OCI-LY1 (cell line): ENCODE results near the gene ZNF586.

ENCODE experiments used
- EZH2 ChIP-seq: fragments of 200-600 bp; sonication (generic), shearing (Covaris generic); IDR thresholded peaks from 2 replicates; pipeline ENCODE4 v1.8.0; 2017; ENCODE audit warnings: borderline replicate concordance, mixed run types, mild to moderate bottlenecking, antibody characterized with exemption, low read length, moderate library complexity, mixed read lengths
- TF ChIP-seq, protein P1 (sequence below): fragments of 200-600 bp; sonication (generic), shearing (Covaris generic); IDR thresholded peaks from 2 replicates; pipeline ENCODE4 v1.5.1; 2017; ENCODE audit warnings: mild to moderate bottlenecking, antibody characterized with exemption, low read length, moderate library complexity, mixed read lengths

DNA sequence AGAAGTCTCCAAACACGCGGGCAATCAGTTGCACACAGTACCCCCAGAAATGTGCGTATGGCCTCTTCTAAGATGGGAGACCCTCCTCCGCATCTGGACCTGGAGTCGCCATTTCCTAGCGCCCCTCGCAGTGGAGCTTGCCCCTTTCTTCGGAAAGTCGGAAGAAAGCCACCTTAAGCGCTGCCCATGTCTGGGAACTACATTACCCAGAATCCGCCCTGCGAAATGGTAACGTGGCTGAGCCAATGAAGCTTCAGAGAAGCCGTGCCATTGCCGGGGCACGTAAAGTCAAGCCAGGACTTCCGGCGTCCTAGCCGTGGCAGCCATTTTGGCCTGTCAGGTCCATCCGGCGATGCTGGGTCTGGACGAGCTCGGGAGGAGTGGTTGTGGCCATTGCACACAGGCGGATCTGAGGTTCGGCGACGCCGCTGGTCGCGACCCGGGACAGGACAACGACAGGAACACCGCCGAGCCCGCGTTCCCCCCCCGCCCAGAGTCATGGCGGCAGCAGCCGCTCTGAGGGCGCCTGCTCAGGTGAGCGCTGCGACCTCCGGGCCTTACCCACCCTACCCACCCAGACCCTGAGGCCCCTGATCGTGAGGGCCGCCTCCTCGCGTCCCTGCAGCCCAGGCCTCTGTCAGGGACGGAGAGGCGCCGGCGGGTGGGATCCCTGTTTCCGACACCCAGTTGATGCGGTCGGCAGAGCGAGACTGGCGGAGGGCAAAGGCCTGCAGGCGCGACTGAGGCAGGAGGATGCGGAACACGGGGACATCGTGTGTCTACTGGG lies at the start of gene ZNF586:
- TF ChIP-seq, protein P1, sequence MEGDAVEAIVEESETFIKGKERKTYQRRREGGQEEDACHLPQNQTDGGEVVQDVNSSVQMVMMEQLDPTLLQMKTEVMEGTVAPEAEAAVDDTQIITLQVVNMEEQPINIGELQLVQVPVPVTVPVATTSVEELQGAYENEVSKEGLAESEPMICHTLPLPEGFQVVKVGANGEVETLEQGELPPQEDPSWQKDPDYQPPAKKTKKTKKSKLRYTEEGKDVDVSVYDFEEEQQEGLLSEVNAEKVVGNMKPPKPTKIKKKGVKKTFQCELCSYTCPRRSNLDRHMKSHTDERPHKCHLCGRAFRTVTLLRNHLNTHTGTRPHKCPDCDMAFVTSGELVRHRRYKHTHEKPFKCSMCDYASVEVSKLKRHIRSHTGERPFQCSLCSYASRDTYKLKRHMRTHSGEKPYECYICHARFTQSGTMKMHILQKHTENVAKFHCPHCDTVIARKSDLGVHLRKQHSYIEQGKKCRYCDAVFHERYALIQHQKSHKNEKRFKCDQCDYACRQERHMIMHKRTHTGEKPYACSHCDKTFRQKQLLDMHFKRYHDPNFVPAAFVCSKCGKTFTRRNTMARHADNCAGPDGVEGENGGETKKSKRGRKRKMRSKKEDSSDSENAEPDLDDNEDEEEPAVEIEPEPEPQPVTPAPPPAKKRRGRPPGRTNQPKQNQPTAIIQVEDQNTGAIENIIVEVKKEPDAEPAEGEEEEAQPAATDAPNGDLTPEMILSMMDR = no peak
- no peak for TF ChIP-seq EZH2
